HG03432 (cell line): ENCODE measurements around the gene CASKIN1.
"Not testable (repeated sequence)": the region's sequence is repeated elsewhere in the genome, so short reads cannot be mapped to it uniquely, and the experiment has no call there.

Experiments
- ATAC-seq: cut with Tn5 transposase; IDR thresholded peaks from one replicate; pipeline ENCODE4 v1.9.1; 2021; ENCODE audit warnings: mild to moderate bottlenecking, moderate library complexity; ENCODE audit not compliant: unreplicated experiment

CASKIN1 gene

GRCh38 chr16:2147378-2147777, 49.0 kb downstream of the CASKIN1 start:
- no peak for ATAC-seq

GRCh38 chr16:2145843-2146242, 50.6 kb downstream of the CASKIN1 start:
- ATAC-seq: no peak

GRCh38 chr16:2143878-2144485, 52.4 kb downstream of the CASKIN1 start:
- no peak for ATAC-seq

GRCh38 chr16:2142942-2143877, 53.2 kb downstream of the CASKIN1 start:
- ATAC-seq: no peak

- ATAC-seq: peak; percentile 48
Measured at GRCh38 chr16:2135770-2136490, 60.5 kb downstream of the CASKIN1 start, which contains the start of gene PKD1. PKD1 (minus strand) TSS chr16:2135898; CDS start chr16:2135689, 209 bp downstream.

DNA sequence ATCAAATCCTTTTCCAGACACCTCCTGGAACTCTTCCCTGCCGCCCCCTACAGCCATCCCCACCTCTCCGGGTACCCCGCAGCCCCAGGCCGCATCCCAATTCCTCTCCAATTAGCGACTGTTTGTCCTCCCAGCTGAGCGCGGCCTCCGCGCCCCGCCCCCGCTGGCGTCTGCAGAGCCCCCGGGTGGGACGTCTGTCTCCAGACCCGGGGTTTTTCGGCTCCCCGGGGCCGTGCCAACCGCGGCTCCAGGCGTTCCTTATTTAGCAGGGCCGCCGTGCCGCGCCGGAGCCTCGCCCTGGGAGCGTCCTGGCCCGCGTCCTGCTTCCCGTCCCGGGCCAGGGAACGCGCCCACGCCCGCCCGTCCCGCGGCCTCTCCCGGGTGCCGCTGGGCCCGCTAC, 61.3 kb downstream of the CASKIN1 start:
- ATAC-seq: not testable (repeated sequence)

GRCh38 chr16:2133797-2134196, 62.6 kb downstream of the CASKIN1 start:
- ATAC-seq: not testable (repeated sequence)

GRCh38 chr16:2129890-2130447, 66.4 kb downstream of the CASKIN1 start:
- ATAC-seq: not testable (repeated sequence)

DNA sequence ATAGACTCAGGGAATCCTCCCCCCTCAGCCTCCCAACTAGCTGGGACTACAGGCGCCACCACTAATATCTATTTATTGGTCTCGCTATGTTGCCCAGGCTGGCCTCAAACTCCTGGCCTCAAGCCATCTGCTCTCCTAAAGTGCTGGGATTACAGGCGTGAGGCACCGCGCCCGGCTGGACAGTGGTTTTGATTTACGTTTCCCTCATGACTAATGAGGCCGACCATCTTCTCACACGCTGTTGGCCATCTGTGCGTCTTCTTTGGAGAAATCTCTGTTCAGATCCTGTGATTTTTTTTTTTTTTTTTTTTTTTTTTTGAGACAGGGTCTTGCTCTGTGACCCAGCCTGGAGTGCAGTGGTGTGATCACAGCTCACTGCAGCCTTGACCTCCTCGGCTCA, 67.2 kb downstream of the CASKIN1 start:
- not testable (repeated sequence) for ATAC-seq

DNA sequence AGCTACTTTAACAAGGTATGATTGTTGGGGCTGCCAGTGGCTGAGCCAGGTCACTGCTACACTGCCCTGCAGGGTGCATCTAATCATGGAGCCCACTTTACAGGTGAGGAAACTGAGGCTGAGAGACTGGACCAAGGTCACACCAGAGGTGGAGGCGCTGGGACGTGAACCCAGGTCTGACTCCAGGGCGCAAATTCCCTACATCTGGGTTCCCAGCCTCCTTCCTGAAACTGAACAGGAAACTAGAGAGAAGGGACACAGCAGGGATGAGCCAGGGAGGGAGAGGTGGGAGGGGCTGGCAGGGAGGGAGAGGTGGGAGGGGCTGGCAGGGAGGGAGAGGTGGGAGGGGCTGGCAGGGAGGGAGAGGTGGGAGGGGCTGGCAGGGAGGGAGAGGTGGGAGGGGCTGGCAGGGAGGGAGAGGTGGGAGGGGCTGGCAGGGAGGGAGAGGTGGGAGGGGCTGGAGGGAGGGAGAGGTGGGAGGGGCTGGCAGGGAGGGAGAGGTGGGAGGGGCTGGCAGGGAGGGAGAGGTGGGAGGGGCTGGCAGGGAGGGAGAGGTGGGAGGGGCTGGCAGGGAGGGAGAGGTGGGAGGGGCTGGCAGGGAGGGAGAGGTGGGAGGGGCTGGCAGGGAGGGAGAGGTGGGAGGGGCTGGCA, 68.7 kb downstream of the CASKIN1 start:
- ATAC-seq: not testable (repeated sequence)
